Measurements from ENCODE around the gene CDH8.

CDH8 gene

GRCh38 chr16:62036101-62036801 is at the start of gene CDH8:
Gene CDH8 (minus strand): TSS chr16:62036438. CDS start chr16:62021403, 15,035 bp downstream.
- no peak for DNase-seq

GRCh38 chr16:62079236-62079635 is 43.0 kb upstream of the CDH8 start:
- DNase-seq = no peak

GRCh38 chr16:62077998-62078397 is 41.8 kb upstream of the CDH8 start:
- no peak for DNase-seq

- no peak for DNase-seq
Observed at GRCh38 chr16:62076886-62077285, 40.6 kb upstream of the CDH8 start.

GRCh38 chr16:62068747-62069146 is 32.5 kb upstream of the CDH8 start:
- DNase-seq = no peak

GRCh38 chr16:62067981-62068380 is 31.7 kb upstream of the CDH8 start:
- DNase-seq = no peak

GRCh38 chr16:62067182-62067581 is 30.9 kb upstream of the CDH8 start:
- no peak for DNase-seq

GRCh38 chr16:62066747-62067146 is 30.5 kb upstream of the CDH8 start:
- DNase-seq = no peak

- DNase-seq = no peak
Observed at GRCh38 chr16:62064173-62064572, 27.9 kb upstream of the CDH8 start.

GRCh38 chr16:62060089-62060488 is 23.9 kb upstream of the CDH8 start:
- DNase-seq = no peak

- no peak for DNase-seq
Observed at GRCh38 chr16:62059527-62059926, 23.3 kb upstream of the CDH8 start.

GRCh38 chr16:62058412-62058811 is 22.2 kb upstream of the CDH8 start:
- DNase-seq = no peak

GRCh38 chr16:62051942-62052341 is 15.7 kb upstream of the CDH8 start:
- DNase-seq = no peak

- DNase-seq = no peak
Observed at GRCh38 chr16:62050793-62051192, 14.6 kb upstream of the CDH8 start.

GRCh38 chr16:62046801-62047200 is 10.6 kb upstream of the CDH8 start:
- DNase-seq = no peak

- DNase-seq = no peak
Observed at GRCh38 chr16:62041401-62041800, 5.2 kb upstream of the CDH8 start.

- no peak for DNase-seq
Observed at GRCh38 chr16:62038646-62039045, 2.4 kb upstream of the CDH8 start.

- DNase-seq = no peak
Observed at GRCh38 chr16:62038225-62038624, 2.0 kb upstream of the CDH8 start.

- no peak for DNase-seq
Observed at GRCh38 chr16:62036802-62037135, 531 bp upstream of the CDH8 start.

GRCh38 chr16:62035115-62036092 is 834 bp downstream of the CDH8 start:
- no peak for DNase-seq

GRCh38 chr16:62034231-62035114 is 1.8 kb downstream of the CDH8 start:
- no peak for DNase-seq

- no peak for DNase-seq
Observed at GRCh38 chr16:62033065-62033464, 3.2 kb downstream of the CDH8 start.

GRCh38 chr16:62029947-62030346 is 6.3 kb downstream of the CDH8 start:
- DNase-seq = no peak

All from stimulated activated naive CD4-positive, alpha-beta T cell (primary cell).